Astrocyte of the hippocampus (primary cell): ENCODE data around the gene CASD1.

ENCODE experiments used
- DNase-seq: peaks from one replicate; pipeline ENCODE4 v3.0.0; 2011; ENCODE audit warnings: low read depth, low spot score

Gene CASD1

GRCh38 chr7:94579470-94579869, 69.9 kb downstream of the CASD1 start:
- no peak for DNase-seq

GRCh38 chr7:94580601-94581000, 71.0 kb downstream of the CASD1 start:
- peak; percentile 57 for DNase-seq

GRCh38 chr7:94584113-94584512, 74.5 kb downstream of the CASD1 start:
- DNase-seq: peak; percentile 60

GRCh38 chr7:94588075-94588474, 78.5 kb downstream of the CASD1 start:
- peak; percentile 43 for DNase-seq

- no peak for DNase-seq
Observed at GRCh38 chr7:94590526-94591162, 81.0 kb downstream of the CASD1 start.

GRCh38 chr7:94591176-94591575, 81.6 kb downstream of the CASD1 start:
- DNase-seq: no peak

- DNase-seq: no peak
Observed at GRCh38 chr7:94594882-94595281, 85.3 kb downstream of the CASD1 start.

- no peak for DNase-seq
Observed at GRCh38 chr7:94595717-94596116, 86.1 kb downstream of the CASD1 start.

- DNase-seq: no peak
Observed at GRCh38 chr7:94600267-94600666, 90.7 kb downstream of the CASD1 start.

GRCh38 chr7:94602181-94602580, 92.6 kb downstream of the CASD1 start:
- no peak for DNase-seq

GRCh38 chr7:94605031-94605430, 95.4 kb downstream of the CASD1 start:
- no peak for DNase-seq
